K562 (cell line): ENCODE results near the gene EFCAB10. TPM values are rescaled to one million over a fixed set of nuclear protein-coding genes. Genes with fewer than 3 reads are reported as not detected.
A peak's percentile ranks its signal among the peaks of the same experiment; 100 is the strongest.

Experiments used
- BRF1 ChIP-seq: IDR thresholded peaks from 3 replicates; pipeline ENCODE4 v1.6.1; 2011; ENCODE audit warnings: borderline replicate concordance, mild to moderate bottlenecking; ENCODE audit not compliant: insufficient read length; ENCODE audit errors: extremely low read depth
- CSDE1 ChIP-seq, 2 experiments: fragments of 450-650 bp; IDR thresholded peaks; 2 replicates each; pipeline ENCODE4 v1.6.1; 2016; ENCODE audit warnings: mild to moderate bottlenecking in 1 of 2
- ERF ChIP-seq: fragments of 450-650 bp; formaldehyde crosslinking; IDR thresholded peaks from 2 replicates; pipeline ENCODE4 v1.4.0; 2020; ENCODE audit warnings: mild to moderate bottlenecking, mixed read lengths
- HDAC8 ChIP-seq: fragments of 450-650 bp; IDR thresholded peaks from 2 replicates; pipeline ENCODE4 v1.6.1; 2016; ENCODE audit warnings: mild to moderate bottlenecking, missing genetic modification characterization, moderate library complexity, missing compliant biosample characterization
- HOXB6 ChIP-seq: fragments of 250-450 bp; sonication (Bioruptor Pico); IDR thresholded peaks from 2 replicates; pipeline ENCODE4 v1.5.1; 2022; ENCODE audit warnings: mild to moderate bottlenecking, borderline replicate concordance
- KDM2B ChIP-seq: fragments of 250-450 bp; sonication (Bioruptor Pico); IDR thresholded peaks from 2 replicates; pipeline ENCODE4 v1.8.0; 2021; ENCODE audit warnings: mild to moderate bottlenecking, moderate library complexity
- KLF1 ChIP-seq: fragments of 450-650 bp; IDR thresholded peaks from 2 replicates; pipeline ENCODE4 v1.6.1; 2016; ENCODE audit warnings: missing genetic modification characterization, missing compliant biosample characterization
- LCOR ChIP-seq: sonication (generic); formaldehyde crosslinking; IDR thresholded peaks from 2 replicates; pipeline ENCODE4 v1.8.0; 2022; ENCODE audit warnings: mild to moderate bottlenecking, missing genetic modification reagents
- MAFF ChIP-seq: IDR thresholded peaks from 2 replicates; pipeline ENCODE4 v1.6.1; 2012; ENCODE audit warnings: low read length, improper control_type of control experiment
- PTRF ChIP-seq: fragments of 450-650 bp; IDR thresholded peaks from 2 replicates; pipeline ENCODE4 v1.6.1; 2016; ENCODE audit warnings: mild to moderate bottlenecking, missing genetic modification characterization, missing compliant biosample characterization
- SMAD3 ChIP-seq: fragments of 450-650 bp; formaldehyde crosslinking; conservative IDR thresholded peaks from 2 replicates; pipeline ENCODE4 v1.4.0; 2020; ENCODE audit warnings: mild to moderate bottlenecking
- ZKSCAN1 ChIP-seq: fragments of 150-350 bp; IDR thresholded peaks from 2 replicates; pipeline ENCODE4 v1.6.1; 2016; ENCODE audit warnings: low read depth, low read length
- ZNF445 ChIP-seq: fragments of 250-450 bp; sonication (Bioruptor Pico); IDR thresholded peaks from 2 replicates; pipeline ENCODE4 v1.4.0; 2020; ENCODE audit warnings: low read depth, mild to moderate bottlenecking, moderate library complexity
- ZNF717 ChIP-seq: fragments of 250-450 bp; sonication (Bioruptor Pico); IDR thresholded peaks from 2 replicates; pipeline ENCODE4 v1.5.0; 2021
- ZNF77 ChIP-seq: fragments of 250-450 bp; sonication (Bioruptor Pico); IDR thresholded peaks from 2 replicates; pipeline ENCODE4 v1.5.0; 2020
- polyA plus RNA-seq, 8 experiments: library from polyadenylated mRNA; depleted of rRNA in 4 of 8; stranded (reverse) in 5 of 8; unstranded in 3 of 8; fragments of >200 nt; fragmentation: Nextera tagmentation in 2 of 8; fragmentation: Illumina TruSeq in 1 of 8; extraction: Ambion mirVana in 2 of 8; extraction: Trizol in 1 of 8; gene quantifications; 2 replicates each; pipeline versions ENCODE4 v1.2.1 to v1.2.3, GENCODE V29; 2011 to 2014; ENCODE audit warnings: inconsistent platforms in 1 of 8, missing spikeins in 1 of 8
- total RNA-seq, 7 experiments: library from RNA; depleted of rRNA in 6 of 7; stranded (reverse); fragments of >200 nt in 6 of 7; fragmentation: Illumina TruSeq in 2 of 7; extraction: Trizol in 2 of 7; gene quantifications; 2 replicates each; pipeline versions ENCODE4 v1.2.1 to v1.2.3, GENCODE V29; 2011 to 2021; ENCODE audit warnings: low replicate concordance in 1 of 7
- TF ChIP-seq, protein P1 (sequence below): fragments of 450-650 bp; IDR thresholded peaks from 2 replicates; pipeline ENCODE4 v1.7.0; 2016; ENCODE audit warnings: borderline replicate concordance
- TF ChIP-seq, protein P2 (sequence below): fragments of 450-650 bp; formaldehyde crosslinking; IDR thresholded peaks from 2 replicates; pipeline ENCODE4 v1.4.0; 2022; ENCODE audit warnings: mild to moderate bottlenecking, moderate library complexity
- TF ChIP-seq, protein P3 (sequence below), 2 experiments: IDR thresholded peaks; 2 replicates each; pipeline ENCODE4 v1.6.1; 2011; ENCODE audit warnings: borderline replicate concordance in 1 of 2, control low read depth in 1 of 2, low read depth in 1 of 2, low read length in 1 of 2, mild to moderate bottlenecking in 1 of 2, mixed read lengths in 1 of 2, moderate library complexity in 1 of 2; ENCODE audit not compliant: insufficient read depth in 1 of 2, insufficient read length in 1 of 2, poor library complexity in 1 of 2, severe bottlenecking in 1 of 2; ENCODE audit errors: extremely low read depth in 1 of 2
- TF ChIP-seq, protein P4 (sequence below): fragments of 250-450 bp; sonication (Bioruptor Pico); IDR thresholded peaks from 2 replicates; pipeline ENCODE4 v1.5.0; 2022; ENCODE audit warnings: mild to moderate bottlenecking
- TF ChIP-seq, protein P5 (sequence below): sonication (generic); formaldehyde crosslinking; IDR thresholded peaks from 2 replicates; pipeline ENCODE4 v1.8.1; 2023; ENCODE audit warnings: mild to moderate bottlenecking, missing genetic modification reagents, moderate library complexity

Gene EFCAB10
- total and polyA plus RNA-seq, 9 of the 15 experiments (the other 6 are each of a cell fraction or from before 2014, with no cell fraction given): 5.0 to 21.4 (median 16.8) TPM

DNA sequence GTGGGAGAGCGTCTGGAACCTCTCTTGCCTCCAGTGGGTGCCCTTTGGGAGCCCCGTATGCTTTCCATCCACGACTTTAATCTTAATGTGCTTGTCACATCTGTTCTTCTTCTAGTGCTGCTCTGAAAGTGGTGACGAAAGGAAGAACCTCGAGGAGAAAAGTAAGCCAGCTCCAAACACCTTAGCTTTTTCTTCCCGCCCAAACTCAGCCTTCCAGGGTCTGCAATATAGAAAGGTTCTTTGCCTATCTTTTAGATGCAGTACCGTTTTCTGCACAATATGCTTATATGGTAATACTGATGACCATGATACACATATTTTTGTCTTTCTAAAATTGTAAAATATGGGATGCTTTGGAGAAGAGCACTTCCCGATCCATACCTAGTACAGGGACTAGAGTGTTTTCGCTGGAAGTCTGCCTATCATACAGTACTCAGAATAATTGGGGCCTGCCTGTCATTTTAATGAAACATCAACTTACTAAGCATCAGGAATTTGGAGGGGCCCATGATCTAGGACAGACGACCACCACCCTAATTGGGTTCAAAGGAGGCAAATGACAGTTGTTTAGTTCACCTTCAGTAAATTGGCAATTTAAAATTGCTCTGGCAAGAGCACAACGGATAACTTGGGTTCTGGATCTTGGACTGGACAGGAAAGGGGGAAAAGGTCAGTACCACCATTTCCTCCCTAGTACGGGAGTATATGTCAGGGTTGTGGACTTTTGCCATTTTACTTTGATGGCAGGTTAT is 48.4 kb downstream of the EFCAB10 start (continued):
- TF ChIP-seq, protein P1, sequence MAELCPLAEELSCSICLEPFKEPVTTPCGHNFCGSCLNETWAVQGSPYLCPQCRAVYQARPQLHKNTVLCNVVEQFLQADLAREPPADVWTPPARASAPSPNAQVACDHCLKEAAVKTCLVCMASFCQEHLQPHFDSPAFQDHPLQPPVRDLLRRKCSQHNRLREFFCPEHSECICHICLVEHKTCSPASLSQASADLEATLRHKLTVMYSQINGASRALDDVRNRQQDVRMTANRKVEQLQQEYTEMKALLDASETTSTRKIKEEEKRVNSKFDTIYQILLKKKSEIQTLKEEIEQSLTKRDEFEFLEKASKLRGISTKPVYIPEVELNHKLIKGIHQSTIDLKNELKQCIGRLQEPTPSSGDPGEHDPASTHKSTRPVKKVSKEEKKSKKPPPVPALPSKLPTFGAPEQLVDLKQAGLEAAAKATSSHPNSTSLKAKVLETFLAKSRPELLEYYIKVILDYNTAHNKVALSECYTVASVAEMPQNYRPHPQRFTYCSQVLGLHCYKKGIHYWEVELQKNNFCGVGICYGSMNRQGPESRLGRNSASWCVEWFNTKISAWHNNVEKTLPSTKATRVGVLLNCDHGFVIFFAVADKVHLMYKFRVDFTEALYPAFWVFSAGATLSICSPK: no peak
- peak; percentile 15; the same call in 1 of the 2 replicates for TF ChIP-seq LCOR (CRISPR knock-in tag)
- no peak for TF ChIP-seq KDM2B (CRISPR knock-in tag)
- no peak for TF ChIP-seq MAFF
- TF ChIP-seq, protein P2, sequence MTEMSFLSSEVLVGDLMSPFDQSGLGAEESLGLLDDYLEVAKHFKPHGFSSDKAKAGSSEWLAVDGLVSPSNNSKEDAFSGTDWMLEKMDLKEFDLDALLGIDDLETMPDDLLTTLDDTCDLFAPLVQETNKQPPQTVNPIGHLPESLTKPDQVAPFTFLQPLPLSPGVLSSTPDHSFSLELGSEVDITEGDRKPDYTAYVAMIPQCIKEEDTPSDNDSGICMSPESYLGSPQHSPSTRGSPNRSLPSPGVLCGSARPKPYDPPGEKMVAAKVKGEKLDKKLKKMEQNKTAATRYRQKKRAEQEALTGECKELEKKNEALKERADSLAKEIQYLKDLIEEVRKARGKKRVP: no peak
- TF ChIP-seq ZNF77 (CRISPR knock-in tag): no peak
- TF ChIP-seq ZNF717: no peak
- TF ChIP-seq KLF1 (tag): no peak
- no peak for TF ChIP-seq HDAC8
- no peak for TF ChIP-seq SMAD3 (CRISPR knock-in tag)
- TF ChIP-seq HOXB6 (CRISPR knock-in tag): no peak
- no peak for TF ChIP-seq ZNF445 (CRISPR knock-in tag)
- TF ChIP-seq, protein P3, sequence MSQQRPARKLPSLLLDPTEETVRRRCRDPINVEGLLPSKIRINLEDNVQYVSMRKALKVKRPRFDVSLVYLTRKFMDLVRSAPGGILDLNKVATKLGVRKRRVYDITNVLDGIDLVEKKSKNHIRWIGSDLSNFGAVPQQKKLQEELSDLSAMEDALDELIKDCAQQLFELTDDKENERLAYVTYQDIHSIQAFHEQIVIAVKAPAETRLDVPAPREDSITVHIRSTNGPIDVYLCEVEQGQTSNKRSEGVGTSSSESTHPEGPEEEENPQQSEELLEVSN (IDR thresholded peaks at IDR 0.05; ENCODE audit: borderline replicate concordance in 1 of 2, extremely low read depth in 1 of 2, insufficient read depth in 1 of 2, insufficient read length in 1 of 2, low read depth in 1 of 2, low read length in 1 of 2, poor library complexity in 1 of 2, severe bottlenecking in 1 of 2): peak in 1 of 2 experiments; percentile 53
- no peak for TF ChIP-seq CSDE1 (IDR thresholded peaks at IDR 0.05)
- TF ChIP-seq, protein P4, sequence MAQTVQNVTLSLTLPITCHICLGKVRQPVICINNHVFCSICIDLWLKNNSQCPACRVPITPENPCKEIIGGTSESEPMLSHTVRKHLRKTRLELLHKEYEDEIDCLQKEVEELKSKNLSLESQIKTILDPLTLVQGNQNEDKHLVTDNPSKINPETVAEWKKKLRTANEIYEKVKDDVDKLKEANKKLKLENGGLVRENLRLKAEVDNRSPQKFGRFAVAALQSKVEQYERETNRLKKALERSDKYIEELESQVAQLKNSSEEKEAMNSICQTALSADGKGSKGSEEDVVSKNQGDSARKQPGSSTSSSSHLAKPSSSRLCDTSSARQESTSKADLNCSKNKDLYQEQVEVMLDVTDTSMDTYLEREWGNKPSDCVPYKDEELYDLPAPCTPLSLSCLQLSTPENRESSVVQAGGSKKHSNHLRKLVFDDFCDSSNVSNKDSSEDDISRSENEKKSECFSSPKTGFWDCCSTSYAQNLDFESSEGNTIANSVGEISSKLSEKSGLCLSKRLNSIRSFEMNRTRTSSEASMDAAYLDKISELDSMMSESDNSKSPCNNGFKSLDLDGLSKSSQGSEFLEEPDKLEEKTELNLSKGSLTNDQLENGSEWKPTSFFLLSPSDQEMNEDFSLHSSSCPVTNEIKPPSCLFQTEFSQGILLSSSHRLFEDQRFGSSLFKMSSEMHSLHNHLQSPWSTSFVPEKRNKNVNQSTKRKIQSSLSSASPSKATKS (CRISPR knock-in tag): no peak
- no peak for TF ChIP-seq PTRF (tag)
- no peak for TF ChIP-seq ERF
- no peak for TF ChIP-seq BRF1
- TF ChIP-seq, protein P5, sequence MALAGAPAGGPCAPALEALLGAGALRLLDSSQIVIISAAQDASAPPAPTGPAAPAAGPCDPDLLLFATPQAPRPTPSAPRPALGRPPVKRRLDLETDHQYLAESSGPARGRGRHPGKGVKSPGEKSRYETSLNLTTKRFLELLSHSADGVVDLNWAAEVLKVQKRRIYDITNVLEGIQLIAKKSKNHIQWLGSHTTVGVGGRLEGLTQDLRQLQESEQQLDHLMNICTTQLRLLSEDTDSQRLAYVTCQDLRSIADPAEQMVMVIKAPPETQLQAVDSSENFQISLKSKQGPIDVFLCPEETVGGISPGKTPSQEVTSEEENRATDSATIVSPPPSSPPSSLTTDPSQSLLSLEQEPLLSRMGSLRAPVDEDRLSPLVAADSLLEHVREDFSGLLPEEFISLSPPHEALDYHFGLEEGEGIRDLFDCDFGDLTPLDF (CRISPR knock-in tag): no peak
- TF ChIP-seq ZKSCAN1: no peak
